HG03439 (cell line): ENCODE results near the gene PIEZO2.

Source experiments
- ATAC-seq: cut with Tn5 transposase; IDR thresholded peaks from one replicate; pipeline ENCODE4 v1.9.1; 2021; ENCODE audit warnings: mild to moderate bottlenecking, moderate library complexity; ENCODE audit not compliant: unreplicated experiment

Gene PIEZO2

GRCh38 chr18:10989486-10989885 is 159.9 kb downstream of the PIEZO2 start:
- no peak for ATAC-seq

- no peak for ATAC-seq
Measured at GRCh38 chr18:10985689-10986088, 163.7 kb downstream of the PIEZO2 start.

- ATAC-seq = no peak
Measured at GRCh38 chr18:10979411-10979810, 170.0 kb downstream of the PIEZO2 start.

- no peak for ATAC-seq
Measured at GRCh38 chr18:10977042-10977441, 172.3 kb downstream of the PIEZO2 start.

- no peak for ATAC-seq
Measured at GRCh38 chr18:10973567-10974203, 175.7 kb downstream of the PIEZO2 start.

- ATAC-seq = no peak
Measured at GRCh38 chr18:10971717-10972116, 177.7 kb downstream of the PIEZO2 start.

- ATAC-seq = no peak
Measured at GRCh38 chr18:10965119-10965518, 184.2 kb downstream of the PIEZO2 start.

- peak; percentile 41 for ATAC-seq
Measured at GRCh38 chr18:10953672-10954071, 195.7 kb downstream of the PIEZO2 start.

- ATAC-seq = peak; percentile 37
Measured at GRCh38 chr18:10951631-10952544, 197.5 kb downstream of the PIEZO2 start.

- ATAC-seq = peak; percentile 47
Measured at GRCh38 chr18:10950876-10951630, 198.3 kb downstream of the PIEZO2 start.

GRCh38 chr18:10950080-10950875 is 199.1 kb downstream of the PIEZO2 start:
- no peak for ATAC-seq

GRCh38 chr18:10949655-10950054 is 199.7 kb downstream of the PIEZO2 start:
- no peak for ATAC-seq

- no peak for ATAC-seq
Measured at GRCh38 chr18:10948421-10948820, 200.9 kb downstream of the PIEZO2 start.

- ATAC-seq = no peak
Measured at GRCh38 chr18:10946058-10946457, 203.3 kb downstream of the PIEZO2 start.

GRCh38 chr18:10942998-10943397 is 206.4 kb downstream of the PIEZO2 start:
- ATAC-seq = no peak

GRCh38 chr18:10939822-10940221 is 209.5 kb downstream of the PIEZO2 start:
- ATAC-seq = no peak

- no peak for ATAC-seq
Measured at GRCh38 chr18:10937743-10938640, 211.4 kb downstream of the PIEZO2 start.

- no peak for ATAC-seq
Measured at GRCh38 chr18:10936176-10937053, 213.0 kb downstream of the PIEZO2 start.

- no peak for ATAC-seq
Measured at GRCh38 chr18:10935588-10935987, 213.8 kb downstream of the PIEZO2 start.
